Activated CD4-positive, alpha-beta T cell treated with anti-CD3 and anti-CD28 coated beads, Interleukin-2, amount 10 ng/mL, durations not matched to agents 24 days and 14 days (primary cell): ENCODE measurements around the gene DNA2. TPM values are rescaled to one million over a fixed set of nuclear protein-coding genes. Genes with fewer than 3 reads are reported as not detected.
A peak's percentile ranks its signal among the peaks of the same experiment; 100 is the strongest.
"Not testable (repeated sequence)": the region's sequence is repeated elsewhere in the genome, so short reads cannot be mapped to it uniquely, and the experiment has no call there.

Experiments
- DNase-seq: peaks from one replicate; pipeline ENCODE4 v3.0.0; 2022
- H3K27ac Mint-ChIP-seq: one replicate; pipeline ENCODE4 v1.8.0; 2022; ENCODE audit warnings: mild to moderate bottlenecking, mixed read lengths
- H3K27me3 Mint-ChIP-seq: one replicate; pipeline ENCODE4 v1.8.0; 2022; ENCODE audit warnings: mixed read lengths
- H3K36me3 Mint-ChIP-seq: one replicate; pipeline ENCODE4 v1.8.0; 2022; ENCODE audit warnings: low read depth, mild to moderate bottlenecking, mixed read lengths
- H3K4me1 Mint-ChIP-seq: one replicate; pipeline ENCODE4 v1.8.0; 2021; ENCODE audit warnings: mixed read lengths
- H3K4me3 Mint-ChIP-seq: one replicate; pipeline ENCODE4 v1.8.0; 2022; ENCODE audit warnings: mild to moderate bottlenecking, moderate library complexity, mixed read lengths
- H3K9me3 Mint-ChIP-seq: one replicate; pipeline ENCODE4 v1.8.0; 2021; ENCODE audit warnings: mixed read lengths
- intact Hi-C: fragments of 100-400 bp; cut with micrococcal nuclease; formaldehyde crosslinking; loops from one replicate; pipeline ENCODE4 v1.15.1; 2023
- total RNA-seq: library from RNA; stranded (reverse); gene quantifications from 2 replicates; pipeline ENCODE4 v1.2.3, GENCODE V29; 2022

DNA2 gene, protein sequence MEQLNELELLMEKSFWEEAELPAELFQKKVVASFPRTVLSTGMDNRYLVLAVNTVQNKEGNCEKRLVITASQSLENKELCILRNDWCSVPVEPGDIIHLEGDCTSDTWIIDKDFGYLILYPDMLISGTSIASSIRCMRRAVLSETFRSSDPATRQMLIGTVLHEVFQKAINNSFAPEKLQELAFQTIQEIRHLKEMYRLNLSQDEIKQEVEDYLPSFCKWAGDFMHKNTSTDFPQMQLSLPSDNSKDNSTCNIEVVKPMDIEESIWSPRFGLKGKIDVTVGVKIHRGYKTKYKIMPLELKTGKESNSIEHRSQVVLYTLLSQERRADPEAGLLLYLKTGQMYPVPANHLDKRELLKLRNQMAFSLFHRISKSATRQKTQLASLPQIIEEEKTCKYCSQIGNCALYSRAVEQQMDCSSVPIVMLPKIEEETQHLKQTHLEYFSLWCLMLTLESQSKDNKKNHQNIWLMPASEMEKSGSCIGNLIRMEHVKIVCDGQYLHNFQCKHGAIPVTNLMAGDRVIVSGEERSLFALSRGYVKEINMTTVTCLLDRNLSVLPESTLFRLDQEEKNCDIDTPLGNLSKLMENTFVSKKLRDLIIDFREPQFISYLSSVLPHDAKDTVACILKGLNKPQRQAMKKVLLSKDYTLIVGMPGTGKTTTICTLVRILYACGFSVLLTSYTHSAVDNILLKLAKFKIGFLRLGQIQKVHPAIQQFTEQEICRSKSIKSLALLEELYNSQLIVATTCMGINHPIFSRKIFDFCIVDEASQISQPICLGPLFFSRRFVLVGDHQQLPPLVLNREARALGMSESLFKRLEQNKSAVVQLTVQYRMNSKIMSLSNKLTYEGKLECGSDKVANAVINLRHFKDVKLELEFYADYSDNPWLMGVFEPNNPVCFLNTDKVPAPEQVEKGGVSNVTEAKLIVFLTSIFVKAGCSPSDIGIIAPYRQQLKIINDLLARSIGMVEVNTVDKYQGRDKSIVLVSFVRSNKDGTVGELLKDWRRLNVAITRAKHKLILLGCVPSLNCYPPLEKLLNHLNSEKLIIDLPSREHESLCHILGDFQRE
- total RNA-seq, result 58.0 and 59.1 TPM in 2 replicates

DNA sequence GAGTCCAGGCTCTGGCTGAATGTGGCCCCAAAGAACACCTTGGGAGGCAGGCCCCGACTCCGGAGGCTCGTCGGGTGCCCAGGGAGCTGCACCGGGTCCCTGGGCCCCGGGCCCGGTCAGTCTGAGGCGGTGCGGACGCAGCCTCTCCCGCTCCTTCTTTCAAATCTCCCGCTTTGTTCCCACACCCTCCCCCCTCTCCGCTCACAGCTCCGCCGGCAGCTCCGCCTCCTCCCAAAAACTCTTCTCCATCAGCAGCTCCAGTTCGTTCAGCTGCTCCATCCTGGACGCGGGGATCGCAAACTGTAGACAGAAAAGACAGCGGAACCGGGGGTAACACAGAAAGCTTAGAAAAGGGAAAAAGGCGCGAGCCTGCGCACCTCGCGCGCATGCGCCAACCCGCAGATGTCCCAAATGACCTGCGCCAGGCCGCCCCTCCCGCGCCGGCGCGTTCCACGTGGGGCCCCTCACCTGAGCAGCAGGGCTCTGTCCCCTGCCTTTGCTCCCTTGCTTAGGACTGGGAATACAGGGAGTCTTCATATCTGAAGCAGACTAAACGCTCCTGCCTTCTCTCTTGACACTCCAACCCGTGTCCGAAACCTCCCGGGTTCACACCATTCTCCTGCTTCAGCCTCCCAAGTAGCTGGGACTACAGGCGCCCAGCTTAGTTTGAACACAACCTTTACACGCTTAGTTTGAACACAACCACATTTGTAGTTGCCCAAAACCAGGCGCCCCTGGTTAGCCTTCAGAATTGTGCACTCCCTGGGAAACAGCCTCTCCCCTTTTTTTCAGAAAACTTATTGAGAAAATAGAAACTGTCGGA is at the start of gene DNA2:
DNA2 (minus strand) TSS at position 388 of the 823 bp plus-strand sequence; CDS start at position 279, 109 bp downstream.
- intact Hi-C loops, result loop anchor here (1.0 kb wide), 2 partner anchors 56 to 250 kb away; partner anchors contain the start of genes CCAR1 and SLC25A16

DNA sequence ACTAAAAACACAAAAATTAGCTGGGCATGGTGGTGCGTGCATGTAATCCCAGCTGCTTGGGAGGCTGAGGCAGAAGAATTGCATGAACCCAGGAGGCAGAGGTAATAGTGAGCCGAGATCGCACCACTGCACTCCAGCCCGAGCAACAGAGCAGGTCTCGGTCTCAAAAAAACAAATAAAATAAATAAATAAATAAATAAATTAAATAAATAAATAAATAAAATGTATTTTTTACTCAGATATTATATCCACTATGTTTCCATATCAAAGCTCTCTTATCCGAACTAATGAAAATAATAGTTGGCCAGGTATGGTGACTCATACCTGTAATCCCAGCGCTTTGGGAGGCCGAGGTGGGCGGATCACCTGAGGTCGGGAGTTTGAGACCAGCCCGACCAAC is 46.8 kb upstream of the DNA2 start:
- H3K4me3 Mint-ChIP-seq, DNase-seq, intact Hi-C loops, H3K27ac Mint-ChIP-seq, H3K36me3 Mint-ChIP-seq, H3K4me1 Mint-ChIP-seq, H3K9me3 Mint-ChIP-seq, H3K27me3 Mint-ChIP-seq: not testable (repeated sequence)

More for the DNA sequence above, at the start of gene DNA2:
- peak; percentile 94 for DNase-seq
- Mint-ChIP-seq H3K27ac (peak within 1 kb of the TSS; percentile 99), H3K4me1 (peaks cover 21% of the 10 kb centered on the region), H3K27me3 (no peaks in the 10 kb centered on the region), H3K9me3 (no peaks in the 10 kb centered on the region), H3K4me3 (peak within 1 kb of the TSS; percentile 97), H3K36me3 (peaks cover 29% of the 10 kb centered on the region)

DNA sequence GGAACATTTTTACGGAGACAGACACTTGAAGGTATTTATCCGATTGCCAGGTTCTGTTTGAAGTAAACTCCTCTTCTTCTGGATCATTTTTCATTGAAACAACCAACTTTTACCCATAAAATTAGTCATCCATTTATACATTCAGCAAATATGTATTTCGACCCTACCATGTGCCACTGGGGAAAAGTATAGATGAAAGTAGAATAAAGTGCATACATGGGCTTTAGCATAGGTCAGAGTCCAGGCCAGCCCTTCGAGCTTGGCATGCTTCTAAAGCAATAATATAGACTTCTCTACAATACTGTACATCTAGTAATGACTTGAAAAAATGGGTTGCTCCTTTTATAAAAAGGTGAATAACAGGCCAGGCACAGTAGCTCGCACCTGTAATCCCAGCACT is 45.4 kb upstream of the DNA2 start:
- Mint-ChIP-seq H3K27ac (no peak overlapping the region), H3K36me3 (peaks cover 11% of the 10 kb centered on the region), H3K4me1 (no peaks in the 10 kb centered on the region), H3K4me3 (no peak overlapping the region), H3K27me3 (no peaks in the 10 kb centered on the region), H3K9me3 (no peaks in the 10 kb centered on the region)
- intact Hi-C loops, result no loop called here
- no peak for DNase-seq

DNA sequence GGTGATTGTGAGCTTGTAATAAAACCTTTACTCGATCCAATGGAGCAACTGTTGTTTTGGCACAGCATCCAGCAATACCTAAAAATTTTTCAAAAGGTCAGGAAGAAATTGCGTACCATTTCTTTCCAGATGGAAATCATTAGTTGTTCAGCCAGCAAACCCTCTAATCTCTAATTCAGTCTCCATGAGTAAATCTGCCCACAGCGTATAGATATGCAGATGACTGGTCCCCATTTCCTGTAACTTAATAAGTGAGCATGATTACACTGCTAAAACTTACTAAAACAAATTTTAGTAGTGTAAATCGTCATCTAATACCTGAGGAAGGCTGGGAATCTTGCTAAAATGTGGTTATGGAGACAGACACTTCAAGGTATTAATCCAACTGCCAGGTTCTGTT is 45.0 kb upstream of the DNA2 start:
- H3K27me3 Mint-ChIP-seq, result no peaks in the 10 kb centered on the region
- no peak overlapping the region for H3K4me3 Mint-ChIP-seq
- H3K27ac Mint-ChIP-seq, result no peak overlapping the region
- H3K36me3 Mint-ChIP-seq, result peaks cover 11% of the 10 kb centered on the region
- H3K9me3 Mint-ChIP-seq, result no peaks in the 10 kb centered on the region
- H3K4me1 Mint-ChIP-seq, result no peaks in the 10 kb centered on the region
- intact Hi-C loops, result no loop called here
- no peak for DNase-seq

GRCh38 chr10:68516216-68516615 is 44.4 kb upstream of the DNA2 start:
- H3K4me3 Mint-ChIP-seq, H3K27me3 Mint-ChIP-seq, intact Hi-C loops, DNase-seq, H3K27ac Mint-ChIP-seq, H3K4me1 Mint-ChIP-seq, H3K9me3 Mint-ChIP-seq: not testable (repeated sequence)
- peaks cover 11% of the 10 kb centered on the region for H3K36me3 Mint-ChIP-seq

DNA sequence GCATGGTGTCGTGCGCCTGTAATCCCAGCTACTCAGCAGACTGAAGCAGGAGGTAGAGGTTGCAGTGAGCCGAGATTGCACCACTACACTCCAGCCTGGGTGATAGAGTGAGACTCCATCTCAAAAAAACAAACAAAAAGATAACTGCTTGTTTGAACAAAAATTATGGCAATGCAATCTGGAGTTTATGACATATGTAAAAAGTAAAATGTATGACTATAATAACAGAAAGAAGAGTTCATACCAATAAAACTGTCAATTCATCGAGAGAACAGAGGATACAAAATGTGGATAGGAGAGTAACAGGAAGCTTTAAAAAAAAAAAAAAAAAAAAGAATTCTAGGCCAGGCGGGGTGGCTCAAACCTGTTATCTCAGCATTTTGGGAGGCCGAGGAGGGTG is 36.3 kb upstream of the DNA2 start:
- intact Hi-C loops, result no loop called here
- H3K27me3 Mint-ChIP-seq, result no peaks in the 10 kb centered on the region
- peaks cover 8% of the 10 kb centered on the region for H3K36me3 Mint-ChIP-seq
- H3K27ac Mint-ChIP-seq, result no peak overlapping the region
- no peaks in the 10 kb centered on the region for H3K9me3 Mint-ChIP-seq
- no peak overlapping the region for H3K4me3 Mint-ChIP-seq
- no peaks in the 10 kb centered on the region for H3K4me1 Mint-ChIP-seq
- no peak for DNase-seq

GRCh38 chr10:68506411-68506810 is 34.6 kb upstream of the DNA2 start:
- H3K4me3 Mint-ChIP-seq, result no peak overlapping the region
- no peaks in the 10 kb centered on the region for H3K27me3 Mint-ChIP-seq
- peaks cover 16% of the 10 kb centered on the region for H3K36me3 Mint-ChIP-seq
- H3K4me1 Mint-ChIP-seq, result no peaks in the 10 kb centered on the region
- no peak overlapping the region for H3K27ac Mint-ChIP-seq
- DNase-seq, result no peak
- intact Hi-C loops, result no loop called here
- no peaks in the 10 kb centered on the region for H3K9me3 Mint-ChIP-seq

DNA sequence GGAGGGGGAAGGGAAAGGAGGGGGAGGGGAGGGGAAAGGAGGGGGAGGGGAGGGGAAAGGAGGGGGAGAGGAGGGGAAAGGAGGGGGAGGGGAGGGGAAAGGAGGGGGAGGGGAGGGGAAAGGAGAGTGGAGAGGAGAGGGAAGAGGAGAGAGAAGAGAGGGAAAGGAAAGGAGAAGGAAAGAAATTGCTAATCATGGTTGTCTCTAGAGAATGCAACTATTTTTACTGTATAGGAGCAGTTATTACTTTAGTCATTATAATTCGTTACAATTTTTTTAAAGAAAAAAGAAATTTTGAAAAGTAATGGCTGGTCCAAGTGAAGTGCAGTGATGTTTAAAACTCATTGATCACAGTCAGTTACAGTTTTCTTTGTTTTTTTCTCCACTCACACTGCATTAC is 31.1 kb upstream of the DNA2 start:
- H3K9me3 Mint-ChIP-seq, result no peaks in the 10 kb centered on the region
- H3K27ac Mint-ChIP-seq, result no peak overlapping the region
- H3K4me1 Mint-ChIP-seq, result no peaks in the 10 kb centered on the region
- DNase-seq, result no peak
- intact Hi-C loops, result no loop called here
- H3K4me3 Mint-ChIP-seq, result no peak overlapping the region
- H3K36me3 Mint-ChIP-seq, result peaks cover 31% of the 10 kb centered on the region
- H3K27me3 Mint-ChIP-seq, result no peaks in the 10 kb centered on the region

GRCh38 chr10:68501691-68502090 is 29.9 kb upstream of the DNA2 start:
- Mint-ChIP-seq H3K4me1 (no peaks in the 10 kb centered on the region), H3K27me3 (no peaks in the 10 kb centered on the region), H3K36me3 (peaks cover 32% of the 10 kb centered on the region), H3K4me3 (no peak overlapping the region), H3K27ac (no peak overlapping the region), H3K9me3 (no peaks in the 10 kb centered on the region)
- DNase-seq, result no peak
- intact Hi-C loops, result no loop called here

GRCh38 chr10:68499544-68499943 is 27.8 kb upstream of the DNA2 start:
- no peaks in the 10 kb centered on the region for H3K4me1 Mint-ChIP-seq
- intact Hi-C loops, result no loop called here
- no peaks in the 10 kb centered on the region for H3K9me3 Mint-ChIP-seq
- H3K4me3 Mint-ChIP-seq, result no peak overlapping the region
- peaks cover 31% of the 10 kb centered on the region for H3K36me3 Mint-ChIP-seq
- DNase-seq, result no peak
- H3K27me3 Mint-ChIP-seq, result no peaks in the 10 kb centered on the region
- H3K27ac Mint-ChIP-seq, result no peak overlapping the region

- no peaks in the 10 kb centered on the region for H3K27me3 Mint-ChIP-seq
- H3K4me1 Mint-ChIP-seq, result no peaks in the 10 kb centered on the region
- DNase-seq, result no peak
- intact Hi-C loops, result no loop called here
- H3K9me3 Mint-ChIP-seq, result no peaks in the 10 kb centered on the region
- H3K27ac Mint-ChIP-seq, result no peak overlapping the region
- H3K36me3 Mint-ChIP-seq, result peaks cover 22% of the 10 kb centered on the region
- no peak overlapping the region for H3K4me3 Mint-ChIP-seq
Observed at GRCh38 chr10:68496072-68496471, 24.3 kb upstream of the DNA2 start.

GRCh38 chr10:68492118-68492517 is 20.3 kb upstream of the DNA2 start:
- Mint-ChIP-seq H3K9me3 (no peaks in the 10 kb centered on the region), H3K27ac (no peak overlapping the region), H3K27me3 (no peaks in the 10 kb centered on the region), H3K4me3 (no peak overlapping the region), H3K4me1 (no peaks in the 10 kb centered on the region), H3K36me3 (peaks cover 23% of the 10 kb centered on the region)
- DNase-seq, result no peak
- intact Hi-C loops, result no loop called here

DNA sequence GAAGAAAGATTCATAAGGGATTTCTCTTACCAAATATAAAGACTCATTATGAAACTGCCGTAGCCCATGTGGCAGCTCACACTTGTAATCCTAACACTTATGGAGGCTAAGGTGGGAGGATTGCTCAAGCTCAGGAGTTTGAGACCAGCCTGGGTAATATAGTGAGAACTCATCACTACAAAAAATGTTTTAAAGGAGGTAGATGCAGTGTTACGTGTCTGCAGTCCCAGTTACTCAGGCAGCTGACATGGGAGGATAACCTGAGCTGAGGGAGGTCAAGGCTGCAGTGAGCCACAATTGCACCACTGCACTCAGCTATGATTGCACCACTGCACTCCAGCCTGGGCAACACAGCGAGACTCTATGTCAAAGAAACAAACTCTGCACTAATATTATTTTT is 18.1 kb upstream of the DNA2 start:
- Mint-ChIP-seq H3K27ac (peak overlapping the region; percentile 20), H3K4me3 (no peak overlapping the region), H3K9me3 (no peaks in the 10 kb centered on the region), H3K4me1 (no peaks in the 10 kb centered on the region), H3K27me3 (no peaks in the 10 kb centered on the region), H3K36me3 (peaks cover 26% of the 10 kb centered on the region)
- intact Hi-C loops, result no loop called here
- no peak for DNase-seq
